GM18517 (cell line): ENCODE results near the gene MARF1.
"Not testable (repeated sequence)": the region's sequence is repeated elsewhere in the genome, so short reads cannot be mapped to it uniquely, and the experiment has no call there.

Source experiments
- ATAC-seq: cut with Tn5 transposase; IDR thresholded peaks from one replicate; pipeline ENCODE4 v1.9.1; 2021; ENCODE audit warnings: mild to moderate bottlenecking, moderate library complexity; ENCODE audit not compliant: unreplicated experiment

Gene MARF1

GRCh38 chr16:15631730-15632409 lies 11.1 kb downstream of the MARF1 start:
- ATAC-seq, result no peak

GRCh38 chr16:15621889-15622288 lies 21.1 kb downstream of the MARF1 start:
- ATAC-seq, result no peak

GRCh38 chr16:15621456-15621855 lies 21.5 kb downstream of the MARF1 start:
- ATAC-seq, result no peak

GRCh38 chr16:15620611-15621195 lies 22.3 kb downstream of the MARF1 start:
- ATAC-seq, result no peak

- ATAC-seq, result no peak
These were observed 24.6 kb downstream of the MARF1 start for GRCh38 chr16:15618392-15618791.

GRCh38 chr16:15617901-15618300 lies 25.1 kb downstream of the MARF1 start:
- no peak for ATAC-seq

- ATAC-seq, result no peak
These were observed 26.3 kb downstream of the MARF1 start for GRCh38 chr16:15616475-15617165.

- ATAC-seq, result no peak
These were observed 26.9 kb downstream of the MARF1 start for GRCh38 chr16:15616012-15616411.

- ATAC-seq, result no peak
These were observed 29.3 kb downstream of the MARF1 start for GRCh38 chr16:15613676-15614075.

- ATAC-seq, result no peak
These were observed 31.3 kb downstream of the MARF1 start for GRCh38 chr16:15611610-15612009.

GRCh38 chr16:15610369-15610871 lies 32.5 kb downstream of the MARF1 start:
- no peak for ATAC-seq

GRCh38 chr16:15609286-15609649 lies 33.7 kb downstream of the MARF1 start:
- ATAC-seq, result no peak

GRCh38 chr16:15608398-15609285 lies 34.3 kb downstream of the MARF1 start:
- no peak for ATAC-seq

- no peak for ATAC-seq
These were observed 35.1 kb downstream of the MARF1 start for GRCh38 chr16:15607700-15608396.

- ATAC-seq, result not testable (repeated sequence)
These were observed 35.7 kb downstream of the MARF1 start for GRCh38 chr16:15607221-15607699.

- ATAC-seq, result no peak
These were observed 36.3 kb downstream of the MARF1 start for GRCh38 chr16:15606518-15607220.

GRCh38 chr16:15605839-15606517 lies 37.0 kb downstream of the MARF1 start:
- no peak for ATAC-seq

- no peak for ATAC-seq
These were observed 38.2 kb downstream of the MARF1 start for GRCh38 chr16:15604460-15605440.
